GM21526 (cell line): ENCODE measurements around the gene BNIP5.

Experiments used
- ATAC-seq: cut with Tn5 transposase; IDR thresholded peaks from one replicate; pipeline ENCODE4 v1.9.1; 2021; ENCODE audit warnings: moderate library complexity; ENCODE audit not compliant: unreplicated experiment, low FRiP score

Gene BNIP5

GRCh38 chr6:36269834-36270705 is 66.6 kb downstream of the BNIP5 start, which contains the start of gene PNPLA1:
Gene PNPLA1, plus strand, starts transcription at chr6:36270060. Its CDS starts 400 bp downstream, at chr6:36270460.
- ATAC-seq: no peak

- ATAC-seq: no peak
Measured at GRCh38 chr6:36268478-36269275, 68.0 kb downstream of the BNIP5 start.

- ATAC-seq: no peak
Measured at GRCh38 chr6:36267731-36268477, 68.8 kb downstream of the BNIP5 start.

- no peak for ATAC-seq
Measured at GRCh38 chr6:36266913-36267644, 69.6 kb downstream of the BNIP5 start.
